PFSK-1 (cell line): ENCODE measurements around the gene KCMF1.

ENCODE experiments used
- POLR2AphosphoS5 ChIP-seq: IDR thresholded peaks from 2 replicates; pipeline ENCODE4 v1.6.1; 2012; ENCODE audit warnings: low read depth, mild to moderate bottlenecking, control low read depth, low read length, moderate library complexity
- SIN3A ChIP-seq: IDR thresholded peaks from 2 replicates; pipeline ENCODE4 v1.6.1; 2012; ENCODE audit warnings: mild to moderate bottlenecking, low read length, moderate library complexity, borderline replicate concordance; ENCODE audit not compliant: insufficient read depth

- TF ChIP-seq SIN3A (no peak), POLR2AphosphoS5 (no peak)
These were observed 93.1 kb downstream of the KCMF1 start for GRCh38 chr2:85063981-85064599.
